Esophagus muscularis mucosa (tissue), 4 donors: ENCODE results near the gene KCNRG.

Experiments
- EP300 ChIP-seq: sonication (generic); formaldehyde crosslinking; IDR thresholded peaks from one replicate; pipeline ENCODE4 v1.6.1; 2017; ENCODE audit warnings: antibody characterized with exemption
- POLR2A ChIP-seq: fragments of 450-650 bp; IDR thresholded peaks from one replicate; pipeline ENCODE4 v1.6.1; 2017; ENCODE audit warnings: antibody characterized with exemption, moderate library complexity, mild to moderate bottlenecking, low read depth
- POLR2AphosphoS5 ChIP-seq, 2 donors: sonication (generic); formaldehyde crosslinking; IDR thresholded peaks; one replicate each; pipeline ENCODE4 v1.6.1; 2017; ENCODE audit warnings: antibody characterized with exemption in 2 of 2
- TF ChIP-seq, protein P1 (sequence below), 3 experiments: fragments of 200-600 bp in 2 of 3; fragments of 450-650 bp in 1 of 3; sonication (generic) in 2 of 3; IDR thresholded peaks; one replicate each; pipeline ENCODE4 v1.5.1; 2017 to 2019; ENCODE audit warnings: antibody characterized with exemption in 3 of 3, mild to moderate bottlenecking in 2 of 3, moderate library complexity in 1 of 3

DNA sequence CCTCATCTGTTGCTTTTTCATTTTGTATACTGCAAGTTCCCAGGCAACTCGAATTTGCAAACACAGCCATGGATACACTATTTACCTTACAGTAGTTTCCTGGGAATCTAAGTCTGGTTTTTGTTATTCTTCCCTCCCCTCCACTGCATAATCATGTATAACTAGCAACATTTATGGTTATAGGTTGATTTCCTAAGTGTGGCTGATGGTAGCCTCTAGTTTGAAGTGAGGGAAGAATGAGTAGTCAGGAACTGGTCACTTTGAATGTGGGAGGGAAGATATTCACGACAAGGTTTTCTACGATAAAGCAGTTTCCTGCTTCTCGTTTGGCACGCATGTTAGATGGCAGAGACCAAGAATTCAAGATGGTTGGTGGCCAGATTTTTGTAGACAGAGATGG, at the start of gene KCNRG:
- TF ChIP-seq, protein P1, sequence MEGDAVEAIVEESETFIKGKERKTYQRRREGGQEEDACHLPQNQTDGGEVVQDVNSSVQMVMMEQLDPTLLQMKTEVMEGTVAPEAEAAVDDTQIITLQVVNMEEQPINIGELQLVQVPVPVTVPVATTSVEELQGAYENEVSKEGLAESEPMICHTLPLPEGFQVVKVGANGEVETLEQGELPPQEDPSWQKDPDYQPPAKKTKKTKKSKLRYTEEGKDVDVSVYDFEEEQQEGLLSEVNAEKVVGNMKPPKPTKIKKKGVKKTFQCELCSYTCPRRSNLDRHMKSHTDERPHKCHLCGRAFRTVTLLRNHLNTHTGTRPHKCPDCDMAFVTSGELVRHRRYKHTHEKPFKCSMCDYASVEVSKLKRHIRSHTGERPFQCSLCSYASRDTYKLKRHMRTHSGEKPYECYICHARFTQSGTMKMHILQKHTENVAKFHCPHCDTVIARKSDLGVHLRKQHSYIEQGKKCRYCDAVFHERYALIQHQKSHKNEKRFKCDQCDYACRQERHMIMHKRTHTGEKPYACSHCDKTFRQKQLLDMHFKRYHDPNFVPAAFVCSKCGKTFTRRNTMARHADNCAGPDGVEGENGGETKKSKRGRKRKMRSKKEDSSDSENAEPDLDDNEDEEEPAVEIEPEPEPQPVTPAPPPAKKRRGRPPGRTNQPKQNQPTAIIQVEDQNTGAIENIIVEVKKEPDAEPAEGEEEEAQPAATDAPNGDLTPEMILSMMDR (IDR thresholded peaks at IDR 0.05), result no peak
- TF ChIP-seq POLR2A (no peak), POLR2AphosphoS5 (IDR thresholded peaks at IDR 0.05) (no peak), EP300 (no peak)
